Sigmoid colon (tissue), 4 donors: ENCODE measurements around the gene OLFM1.

ENCODE experiments used
- EP300 ChIP-seq, 4 donors: sonication (generic); formaldehyde crosslinking; IDR thresholded peaks; one replicate each; pipeline ENCODE4 v1.6.1; 2017; ENCODE audit warnings: antibody characterized with exemption in 4 of 4
- POLR2A ChIP-seq, 2 donors: fragments of 450-650 bp; IDR thresholded peaks; one replicate each; pipeline ENCODE4 v1.6.1; 2016; ENCODE audit warnings: antibody characterized with exemption in 2 of 2, mild to moderate bottlenecking in 2 of 2, moderate library complexity in 2 of 2
- POLR2AphosphoS5 ChIP-seq, 4 donors: sonication (generic); formaldehyde crosslinking; IDR thresholded peaks; one replicate each; pipeline ENCODE4 v1.6.1; 2017; ENCODE audit warnings: antibody characterized with exemption in 4 of 4
- TF ChIP-seq, protein P1 (sequence below), 4 experiments: fragments of 450-650 bp in 3 of 4; fragments of 200-600 bp in 1 of 4; IDR thresholded peaks; one replicate each; pipeline ENCODE4 v1.5.1; 2016 to 2019; ENCODE audit warnings: antibody characterized with exemption in 4 of 4, mild to moderate bottlenecking in 3 of 4, moderate library complexity in 2 of 4

- TF ChIP-seq, protein P1, sequence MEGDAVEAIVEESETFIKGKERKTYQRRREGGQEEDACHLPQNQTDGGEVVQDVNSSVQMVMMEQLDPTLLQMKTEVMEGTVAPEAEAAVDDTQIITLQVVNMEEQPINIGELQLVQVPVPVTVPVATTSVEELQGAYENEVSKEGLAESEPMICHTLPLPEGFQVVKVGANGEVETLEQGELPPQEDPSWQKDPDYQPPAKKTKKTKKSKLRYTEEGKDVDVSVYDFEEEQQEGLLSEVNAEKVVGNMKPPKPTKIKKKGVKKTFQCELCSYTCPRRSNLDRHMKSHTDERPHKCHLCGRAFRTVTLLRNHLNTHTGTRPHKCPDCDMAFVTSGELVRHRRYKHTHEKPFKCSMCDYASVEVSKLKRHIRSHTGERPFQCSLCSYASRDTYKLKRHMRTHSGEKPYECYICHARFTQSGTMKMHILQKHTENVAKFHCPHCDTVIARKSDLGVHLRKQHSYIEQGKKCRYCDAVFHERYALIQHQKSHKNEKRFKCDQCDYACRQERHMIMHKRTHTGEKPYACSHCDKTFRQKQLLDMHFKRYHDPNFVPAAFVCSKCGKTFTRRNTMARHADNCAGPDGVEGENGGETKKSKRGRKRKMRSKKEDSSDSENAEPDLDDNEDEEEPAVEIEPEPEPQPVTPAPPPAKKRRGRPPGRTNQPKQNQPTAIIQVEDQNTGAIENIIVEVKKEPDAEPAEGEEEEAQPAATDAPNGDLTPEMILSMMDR (IDR thresholded peaks at IDR 0.05): no peak
- TF ChIP-seq POLR2AphosphoS5 (IDR thresholded peaks at IDR 0.05): no peak
- TF ChIP-seq EP300 (IDR thresholded peaks at IDR 0.05): no peak
- no peak for TF ChIP-seq POLR2A (IDR thresholded peaks at IDR 0.05)
Measured at GRCh38 chr9:135170535-135170934, 83.1 kb downstream of the OLFM1 start.
